HG03139 (cell line): ENCODE data around the gene SYPL2.
"Not testable (repeated sequence)": the region's sequence is repeated elsewhere in the genome, so short reads cannot be mapped to it uniquely, and the experiment has no call there.

Source experiments
- ATAC-seq: cut with Tn5 transposase; IDR thresholded peaks from one replicate; pipeline ENCODE4 v1.9.1; 2021; ENCODE audit not compliant: unreplicated experiment

Gene SYPL2

DNA sequence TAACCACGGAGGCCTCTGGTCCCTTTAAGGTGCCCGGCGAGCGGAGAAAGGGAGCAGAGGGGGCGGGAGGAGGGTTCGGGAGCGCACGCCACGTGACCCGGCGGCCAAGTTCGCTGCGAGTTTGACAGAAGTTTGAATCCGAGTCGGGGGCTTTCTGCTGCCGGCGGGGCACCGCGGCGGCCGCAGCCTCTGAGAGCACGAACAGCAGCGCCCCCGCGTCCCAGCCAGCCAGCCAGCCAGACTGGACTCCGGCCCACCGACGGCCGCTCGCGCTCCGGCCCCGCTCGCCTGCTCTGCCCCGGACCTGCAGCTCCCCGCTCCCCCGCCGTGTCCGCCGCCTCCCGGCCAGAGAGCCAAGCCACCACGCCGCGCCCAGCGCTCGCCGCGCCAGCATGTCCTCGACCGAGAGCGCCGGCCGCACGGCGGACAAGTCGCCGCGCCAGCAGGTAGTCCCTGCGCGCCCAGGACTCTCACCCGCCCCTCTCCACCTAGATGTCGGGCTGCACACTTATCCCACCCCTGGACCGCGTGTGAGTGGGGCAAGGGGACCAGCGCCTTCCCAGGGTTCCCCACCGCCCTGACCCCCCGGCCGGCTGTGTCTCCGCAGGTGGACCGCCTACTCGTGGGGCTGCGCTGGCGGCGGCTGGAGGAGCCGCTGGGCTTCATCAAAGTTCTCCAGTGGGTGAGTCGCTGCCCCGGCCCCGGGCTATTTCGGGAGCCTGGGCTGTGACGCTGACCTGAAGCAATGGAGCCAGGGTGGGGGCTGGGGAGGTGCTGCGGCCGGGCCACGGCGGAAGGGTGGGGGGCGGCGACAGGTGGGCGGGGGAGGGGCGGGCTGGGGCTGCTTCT lies at the start of gene SYPL2:
Gene SYPL2 (plus strand): TSS at position 95 of the 849 bp plus-strand sequence. CDS start 298 bp downstream, at position 393.
- no peak for ATAC-seq

DNA sequence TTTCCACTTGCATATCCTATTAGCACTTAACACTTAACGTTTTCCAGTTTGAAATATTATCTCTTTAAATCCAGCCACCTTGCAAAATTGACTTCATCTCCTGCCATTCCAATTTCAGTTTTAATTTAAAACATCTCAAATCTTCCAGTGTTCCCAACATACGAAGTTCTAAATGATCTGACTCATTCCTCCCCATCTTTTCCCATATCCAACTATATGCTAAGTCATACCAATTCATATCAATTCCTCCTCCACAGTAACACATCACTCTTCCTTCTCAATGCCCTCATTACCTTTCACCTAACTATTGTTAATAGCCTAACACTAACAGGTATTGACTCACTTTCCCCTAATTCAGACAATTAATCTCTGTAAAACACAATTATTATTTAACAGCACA lies 42.8 kb upstream of the SYPL2 start:
- ATAC-seq: no peak

DNA sequence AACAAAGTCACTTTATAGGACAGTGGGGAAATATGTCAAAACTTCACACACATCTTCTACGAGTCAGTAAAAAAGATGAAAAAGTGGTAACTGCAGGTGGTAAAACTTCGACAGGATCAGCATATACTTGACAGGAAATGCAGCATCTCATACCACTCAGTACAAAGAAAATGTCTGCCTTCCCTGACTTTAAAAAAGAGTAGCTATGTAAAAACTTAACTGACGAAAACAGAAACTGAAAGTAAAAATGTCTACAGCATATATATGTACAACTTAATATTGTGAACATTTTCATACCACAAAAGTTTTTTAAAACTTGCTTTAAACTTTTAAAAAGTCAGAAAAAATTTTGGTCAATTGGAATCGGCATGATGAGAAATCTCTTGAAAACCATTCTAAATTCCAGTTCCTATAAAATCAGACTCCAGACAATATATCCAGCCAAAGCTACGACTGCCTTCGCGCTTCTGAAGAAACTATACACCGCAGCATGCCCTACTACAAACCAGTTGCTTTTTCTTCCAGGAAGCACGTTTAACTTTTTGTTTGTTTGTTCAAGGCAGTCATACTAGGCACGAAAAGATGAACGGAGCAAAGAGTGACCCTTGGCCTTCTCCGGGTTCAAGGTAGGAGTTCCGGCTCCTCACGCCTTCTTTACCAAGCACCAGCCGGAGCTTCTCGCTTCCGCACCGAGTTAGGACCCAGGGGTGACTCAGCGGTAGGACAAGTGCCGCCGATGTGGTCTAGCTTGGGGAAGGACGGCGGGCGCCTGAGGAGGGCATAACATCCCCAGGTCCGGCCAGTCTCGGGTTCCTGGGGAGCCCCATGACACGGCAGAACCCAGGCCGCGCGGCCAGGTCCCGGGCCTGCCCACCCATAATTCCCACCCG lies 40.7 kb upstream of the SYPL2 start:
- ATAC-seq: no peak

DNA sequence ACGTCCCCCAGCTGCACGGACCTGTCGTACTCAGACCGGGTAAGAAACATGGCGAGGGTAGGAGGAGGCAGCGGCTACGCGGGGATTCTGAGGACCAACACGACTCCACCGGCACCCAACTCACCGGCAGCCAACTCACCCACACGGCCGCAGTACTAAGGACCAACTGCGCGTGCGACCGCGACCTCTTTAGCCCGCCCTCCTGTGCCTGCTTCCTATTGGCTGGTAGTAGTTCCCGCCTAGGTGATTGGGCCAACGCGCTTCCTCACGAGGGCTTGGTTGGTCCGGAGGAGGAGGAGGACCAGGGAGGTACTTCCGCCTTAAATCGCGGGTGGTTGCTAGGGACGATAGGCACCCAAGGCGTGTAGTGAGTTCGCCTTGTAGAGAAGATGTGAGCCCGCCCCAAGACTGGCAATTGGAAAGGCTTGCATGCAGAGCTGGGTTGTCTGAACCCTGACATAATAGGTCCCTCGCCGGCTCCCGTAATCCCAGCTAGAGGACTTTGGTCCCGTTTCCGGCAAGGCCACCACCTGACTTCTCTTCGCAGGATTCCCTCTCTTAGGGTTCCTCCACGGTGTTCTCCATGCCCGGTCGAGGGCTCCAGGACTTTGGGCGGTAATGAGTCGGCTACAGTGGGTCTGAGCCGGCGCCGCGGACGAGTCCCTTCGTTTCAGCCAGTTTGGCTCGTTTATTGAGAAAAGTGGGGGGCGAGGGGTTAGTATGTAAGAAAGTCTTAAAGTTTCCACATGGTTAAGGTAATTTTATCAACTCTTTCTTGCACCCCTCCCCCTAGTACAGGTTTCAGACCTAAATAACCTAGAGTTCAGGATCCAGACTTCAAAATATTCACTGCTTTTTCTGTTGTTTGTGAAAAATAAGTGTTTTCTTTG lies 39.8 kb upstream of the SYPL2 start, which contains the start of gene PSMA5:
Gene PSMA5 (minus strand): TSS at position 168 of the 890 bp plus-strand sequence. CDS start 118 bp downstream, at position 50.
- peak; percentile 95 for ATAC-seq

DNA sequence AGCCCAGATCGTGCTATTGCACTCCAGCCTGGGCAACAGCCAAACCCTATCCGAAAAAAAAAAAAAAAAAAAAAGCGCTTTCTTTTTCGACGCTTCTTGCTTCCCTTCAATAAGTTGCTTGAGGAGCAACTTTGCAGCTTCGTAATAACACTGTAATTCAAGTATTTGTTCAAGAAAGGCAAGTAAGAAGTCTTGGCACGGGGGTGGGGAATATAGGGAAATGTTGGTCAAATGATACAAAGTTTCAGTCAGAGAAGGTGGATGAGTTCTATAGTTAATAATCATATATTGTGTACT lies 39.2 kb upstream of the SYPL2 start:
- ATAC-seq: no peak

DNA sequence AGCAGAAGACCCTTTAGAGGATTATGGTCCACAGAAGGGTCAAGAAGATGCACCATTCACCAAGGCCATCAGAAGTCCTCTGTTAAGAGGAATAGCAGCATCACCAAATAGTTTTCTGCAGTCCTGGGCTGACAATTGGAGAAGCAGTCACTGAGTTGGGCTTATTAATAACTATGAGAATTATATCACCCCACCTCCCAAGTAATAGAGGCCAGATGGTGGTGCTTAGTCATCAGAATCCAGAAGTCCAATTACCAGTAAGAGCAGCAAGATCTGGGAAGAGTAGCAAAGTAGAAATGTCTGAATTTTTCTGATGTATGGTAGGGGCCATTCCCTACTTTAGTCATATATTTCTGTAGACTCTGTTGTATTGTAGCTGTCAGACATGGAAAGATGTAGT lies 34.0 kb upstream of the SYPL2 start:
- no peak for ATAC-seq

DNA sequence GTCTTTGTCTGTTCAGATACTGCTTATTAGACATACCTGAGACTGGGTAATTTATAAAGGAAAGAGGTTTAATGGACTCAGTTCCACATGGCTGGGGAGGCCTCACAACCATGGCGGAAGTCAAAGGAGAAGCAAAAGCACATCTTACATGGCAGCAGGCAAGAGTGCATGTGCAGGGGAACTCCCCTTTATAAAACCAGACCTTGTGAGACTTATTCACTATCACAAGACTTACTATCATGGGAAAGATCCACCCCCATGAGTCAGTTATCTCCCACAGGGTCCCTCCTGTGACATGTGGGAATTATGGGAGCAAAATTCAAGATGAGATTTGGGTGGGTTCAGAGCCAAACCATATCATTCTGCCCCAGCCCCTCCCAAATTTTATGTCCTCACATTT lies 33.0 kb upstream of the SYPL2 start:
- ATAC-seq: no peak

DNA sequence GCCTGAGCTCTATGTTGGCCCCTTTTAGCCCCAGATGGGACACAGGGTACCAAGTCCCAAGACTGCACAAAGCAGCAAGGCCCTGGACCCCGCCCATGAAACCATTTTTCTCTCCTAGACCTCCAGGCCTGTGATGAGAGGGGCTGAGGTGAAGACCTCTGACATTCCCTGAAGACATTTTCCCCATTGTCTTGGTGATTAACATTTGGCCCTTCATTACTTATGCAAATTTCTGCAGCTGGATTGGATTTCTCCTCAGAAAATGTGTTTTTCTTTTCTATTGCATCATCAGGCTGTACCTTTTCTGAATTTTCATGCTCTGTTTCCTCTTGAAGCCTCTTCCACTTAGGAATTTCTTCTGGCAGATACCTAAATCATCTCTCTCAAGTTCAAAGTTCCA lies 31.9 kb upstream of the SYPL2 start:
- no peak for ATAC-seq

DNA sequence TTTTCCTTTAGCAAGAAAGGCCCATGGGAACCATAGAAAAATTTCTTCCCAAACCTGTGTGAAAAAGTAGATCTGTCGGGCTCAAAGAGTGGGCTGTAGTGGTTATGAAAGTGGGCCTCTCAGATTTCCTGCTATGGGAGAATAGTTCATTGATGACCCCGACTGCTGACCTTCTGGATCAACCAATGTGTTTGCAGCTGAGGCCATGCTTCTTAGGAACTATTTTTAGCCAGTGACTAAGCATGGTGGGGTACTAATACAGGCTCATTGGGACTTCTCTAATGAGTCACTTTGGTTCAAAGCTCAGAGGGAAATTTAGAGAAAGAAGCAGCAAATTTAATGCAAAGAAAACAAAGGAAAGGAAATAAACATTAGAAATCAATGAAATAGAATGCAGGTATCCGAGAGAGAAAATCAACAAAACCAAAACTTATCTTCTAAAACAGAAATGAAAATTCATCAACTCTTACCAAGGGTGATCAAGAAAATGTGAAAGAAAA lies 27.5 kb upstream of the SYPL2 start:
- no peak for ATAC-seq

DNA sequence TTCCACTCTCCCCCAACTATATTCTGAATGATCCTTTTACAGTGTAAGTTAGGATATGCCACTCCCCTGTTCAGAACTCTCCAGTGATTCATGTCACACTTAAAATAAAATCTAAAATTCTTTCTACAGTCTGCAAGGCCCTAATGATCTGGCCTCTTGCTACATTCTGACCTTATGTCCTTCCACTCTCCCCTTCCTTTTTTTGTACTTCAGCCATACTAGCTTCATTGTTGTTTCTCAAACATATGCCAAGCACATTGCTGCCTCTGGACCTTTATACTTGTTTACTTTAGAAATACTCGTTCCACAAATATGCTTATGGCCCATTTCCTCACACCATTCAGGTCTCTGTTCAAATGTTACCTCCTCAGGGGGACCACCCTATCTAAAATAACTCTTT lies 25.3 kb upstream of the SYPL2 start:
- ATAC-seq: no peak

DNA sequence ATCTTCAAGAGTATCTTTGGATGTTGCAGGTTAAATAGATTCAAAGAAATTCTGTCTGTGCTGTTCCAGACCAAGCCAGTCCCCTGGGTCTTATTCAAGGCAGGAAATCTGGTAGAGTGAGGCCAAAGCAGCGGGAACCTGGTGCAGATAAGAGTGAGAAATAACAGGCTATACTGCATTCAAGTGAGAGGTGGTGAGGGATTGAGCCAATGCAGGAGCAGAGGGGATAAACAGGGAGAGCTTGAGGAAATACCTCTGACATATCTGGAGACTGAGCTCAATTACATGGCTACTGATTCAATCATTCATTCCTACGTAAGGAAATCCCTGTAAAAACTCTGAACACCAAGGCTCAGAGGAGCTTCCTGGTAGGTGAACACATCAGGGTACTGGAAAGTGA lies 22.9 kb upstream of the SYPL2 start:
- no peak for ATAC-seq

DNA sequence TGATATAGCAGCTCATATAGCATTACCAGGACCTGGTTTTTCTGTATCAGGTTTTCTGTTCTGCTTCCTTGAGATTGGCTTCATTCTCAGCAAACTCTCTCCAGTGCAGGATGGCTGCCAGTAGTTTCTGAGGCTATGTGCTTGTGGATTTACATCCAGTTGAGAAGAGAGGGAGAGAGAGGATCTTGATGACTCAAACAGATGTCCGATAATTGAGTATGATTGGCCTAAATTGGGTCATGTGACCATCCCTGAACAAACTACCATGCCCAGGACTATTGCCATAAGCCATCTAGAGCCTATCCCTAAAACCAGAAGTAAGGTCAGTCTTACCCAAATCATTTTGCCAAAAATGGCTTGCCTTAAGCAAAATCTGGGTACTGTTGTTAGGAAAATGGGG lies 22.0 kb upstream of the SYPL2 start:
- no peak for ATAC-seq

DNA sequence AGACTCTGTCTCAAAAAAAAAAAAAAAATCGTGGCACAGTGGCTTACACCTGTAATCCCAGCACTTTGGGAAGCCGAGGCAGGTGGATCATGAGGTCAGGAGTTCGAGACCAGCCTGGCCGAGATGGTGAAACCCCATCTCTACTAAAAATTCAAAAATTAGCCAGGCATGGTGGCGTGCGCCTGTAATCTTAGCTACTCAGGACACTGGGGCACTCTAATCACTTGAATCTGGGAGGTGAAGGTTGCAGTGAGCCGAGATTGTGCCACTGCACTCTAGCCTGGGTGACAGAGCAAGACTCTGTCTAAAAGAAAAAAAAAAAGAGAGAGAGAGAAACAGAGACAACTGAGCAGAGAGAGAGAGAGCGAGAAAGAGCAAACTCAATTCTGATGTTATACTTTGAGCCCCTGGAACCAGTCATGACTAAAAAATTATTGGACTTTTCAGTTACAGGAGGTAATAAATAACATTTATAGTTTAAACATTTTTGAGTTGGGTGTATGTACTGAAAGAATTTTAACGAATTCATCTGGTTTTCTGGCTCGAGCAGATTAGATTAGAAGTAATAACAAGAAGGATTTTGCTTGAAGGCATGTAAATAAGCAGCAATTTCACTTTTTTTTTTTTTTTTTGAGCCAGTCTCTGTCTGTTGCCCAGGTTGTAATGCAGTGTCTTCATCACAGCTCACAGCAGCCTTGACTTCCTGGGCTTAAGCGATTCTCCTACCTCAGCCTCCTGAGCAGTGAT lies 20.2 kb upstream of the SYPL2 start:
- ATAC-seq: not testable (repeated sequence)

DNA sequence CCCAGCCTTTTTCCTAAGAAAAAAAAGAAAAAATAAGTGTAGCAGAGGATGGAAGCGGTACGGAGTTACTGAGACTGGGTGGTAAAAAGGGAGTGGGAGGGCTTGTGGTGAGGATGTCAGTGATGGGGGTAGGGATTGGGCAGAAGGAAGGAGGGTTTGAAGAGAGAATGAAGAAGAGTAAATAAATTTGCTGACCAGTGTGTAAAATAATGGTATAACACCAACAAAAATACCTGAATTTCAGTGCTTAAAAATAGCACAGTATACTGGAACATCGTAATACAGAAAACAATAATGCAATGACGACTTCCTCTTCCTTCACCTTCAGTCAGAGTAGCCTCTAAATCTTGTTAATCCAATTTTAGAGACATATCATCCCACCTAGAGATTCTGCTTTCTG lies 18.8 kb upstream of the SYPL2 start:
- ATAC-seq: no peak

DNA sequence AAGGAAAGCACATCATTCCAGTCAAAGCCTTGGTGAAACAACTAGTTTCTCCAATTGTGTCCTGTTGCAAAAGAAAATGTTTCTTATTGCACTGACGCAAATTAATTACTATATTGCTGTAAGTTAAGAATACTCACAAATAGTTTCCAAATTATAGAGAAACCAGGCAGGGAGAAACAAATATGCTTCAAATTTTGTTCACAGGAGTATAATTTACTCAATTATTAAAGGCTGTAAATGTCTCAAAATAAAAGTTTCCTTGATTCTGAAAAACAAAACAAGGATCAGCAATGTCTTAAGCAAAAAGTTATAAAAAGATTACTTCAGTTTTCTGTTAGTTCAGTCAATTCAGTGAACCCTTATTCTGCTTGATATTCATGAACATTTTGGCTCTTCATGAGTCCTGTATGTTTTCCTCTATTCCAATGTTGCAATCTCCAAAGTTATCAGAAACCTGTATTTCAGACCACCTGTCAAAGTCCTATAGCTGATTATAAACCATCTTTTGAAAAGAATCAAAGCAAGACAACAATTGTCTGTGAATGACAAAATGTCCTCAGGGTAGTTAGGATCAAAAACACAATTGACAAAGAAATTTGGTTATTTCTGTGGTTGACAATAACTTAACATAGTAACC lies 11.7 kb upstream of the SYPL2 start:
- no peak for ATAC-seq

DNA sequence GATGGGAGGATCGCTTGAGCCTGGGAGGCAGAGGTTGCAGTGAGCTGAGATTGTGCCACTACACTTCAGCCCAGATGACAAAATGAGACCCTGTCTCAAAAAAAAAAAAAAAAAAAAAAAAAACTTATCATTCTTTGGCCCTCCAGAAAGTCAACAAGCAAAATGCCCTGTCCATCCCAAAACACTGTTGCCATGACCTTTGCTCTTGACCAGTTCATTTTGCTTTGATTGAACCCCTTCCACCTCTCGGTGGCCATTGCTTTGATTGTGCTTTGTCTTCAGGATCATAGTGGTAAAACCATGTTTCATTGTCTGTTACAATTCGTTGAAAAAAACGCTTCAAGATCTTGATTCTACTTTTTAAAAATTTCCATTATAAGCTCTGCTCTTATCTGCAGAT lies 8.5 kb upstream of the SYPL2 start:
- no peak for ATAC-seq

DNA sequence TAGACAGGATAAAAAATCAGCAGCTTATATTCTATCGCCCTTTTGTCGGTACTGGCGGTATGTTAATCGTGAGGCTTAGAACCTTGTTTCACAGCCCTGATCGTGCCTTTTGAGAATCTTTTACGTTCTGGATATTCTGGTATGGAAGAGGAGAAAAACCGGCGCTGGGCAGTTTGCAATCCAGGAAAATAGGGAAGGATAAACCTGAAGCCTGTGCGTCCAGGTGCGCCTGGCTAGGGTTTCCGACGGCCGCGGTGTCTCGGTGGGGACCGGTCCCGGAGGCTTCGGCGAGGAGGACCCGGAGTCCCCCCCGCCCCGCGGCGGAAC lies 258 bp upstream of the SYPL2 start:
- no peak for ATAC-seq

DNA sequence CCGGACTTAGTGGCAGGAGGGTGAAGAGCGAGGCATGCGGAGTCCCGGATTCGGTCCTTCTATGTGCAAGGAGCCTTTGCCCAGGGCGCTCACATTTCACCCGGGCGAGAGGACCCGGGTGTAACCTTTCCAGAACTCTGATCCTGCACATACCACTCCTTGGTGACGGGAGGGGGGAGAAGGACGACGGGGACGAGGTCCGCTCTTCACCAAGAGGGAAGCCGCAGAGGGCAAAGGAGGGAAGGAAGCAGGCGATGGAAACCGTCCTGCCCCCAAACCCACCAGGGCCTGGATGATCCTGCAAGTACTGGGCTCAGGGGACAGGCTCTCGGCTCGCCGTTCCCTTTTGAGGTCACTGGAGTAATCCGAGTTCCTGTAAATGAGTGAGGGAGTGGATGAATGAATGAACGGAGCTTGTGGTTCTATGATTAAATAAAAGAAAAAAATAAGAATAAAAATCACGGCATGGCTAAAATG lies 993 bp downstream of the SYPL2 start:
- ATAC-seq: no peak

DNA sequence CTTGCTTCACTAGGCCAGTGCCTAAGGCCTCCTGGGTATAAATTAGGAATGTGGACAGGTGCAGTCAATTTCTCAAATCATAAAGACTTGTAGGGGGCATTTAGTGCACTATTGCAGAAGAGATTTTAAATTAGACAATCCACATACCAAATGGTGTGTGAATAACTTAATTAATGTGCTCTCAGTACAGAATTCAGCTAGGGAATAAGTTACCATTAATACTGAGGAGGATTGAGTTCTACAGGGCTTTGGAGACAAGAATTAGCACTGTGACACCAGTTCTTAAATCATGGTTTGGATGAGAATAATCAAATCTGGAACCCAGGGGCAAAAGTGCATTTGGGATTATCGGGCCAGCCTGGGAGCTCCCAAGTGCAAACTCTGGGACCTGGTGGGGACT lies 1.7 kb downstream of the SYPL2 start:
- no peak for ATAC-seq

DNA sequence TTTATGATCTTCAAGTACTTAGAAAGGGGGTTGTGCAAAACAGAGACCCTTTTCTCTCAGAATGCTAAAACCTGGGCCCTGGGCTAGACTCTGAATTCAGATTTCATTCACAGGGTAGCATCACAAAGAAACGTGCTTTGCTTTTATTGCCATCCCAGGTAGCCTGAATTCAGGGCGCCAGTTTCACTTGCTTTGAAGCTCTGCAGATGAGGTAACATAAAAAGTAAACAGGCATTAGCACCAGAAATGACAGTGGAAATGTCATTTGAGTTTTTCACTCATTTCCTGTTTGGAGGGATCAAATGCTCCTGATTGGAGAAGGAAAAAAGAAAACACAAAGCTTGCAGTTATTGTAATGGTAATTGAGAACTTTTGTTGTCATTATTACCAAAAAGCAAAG lies 2.6 kb downstream of the SYPL2 start:
- ATAC-seq: no peak
